GM19025 (cell line): ENCODE results near the gene INPP4A.

Experiments used
- ATAC-seq: cut with Tn5 transposase; IDR thresholded peaks from one replicate; pipeline ENCODE4 v1.9.1; 2021; ENCODE audit warnings: mild to moderate bottlenecking, low read depth, moderate library complexity; ENCODE audit not compliant: unreplicated experiment

Gene INPP4A

GRCh38 chr2:98472961-98473746, 28.5 kb downstream of the INPP4A start:
- no peak for ATAC-seq

DNA sequence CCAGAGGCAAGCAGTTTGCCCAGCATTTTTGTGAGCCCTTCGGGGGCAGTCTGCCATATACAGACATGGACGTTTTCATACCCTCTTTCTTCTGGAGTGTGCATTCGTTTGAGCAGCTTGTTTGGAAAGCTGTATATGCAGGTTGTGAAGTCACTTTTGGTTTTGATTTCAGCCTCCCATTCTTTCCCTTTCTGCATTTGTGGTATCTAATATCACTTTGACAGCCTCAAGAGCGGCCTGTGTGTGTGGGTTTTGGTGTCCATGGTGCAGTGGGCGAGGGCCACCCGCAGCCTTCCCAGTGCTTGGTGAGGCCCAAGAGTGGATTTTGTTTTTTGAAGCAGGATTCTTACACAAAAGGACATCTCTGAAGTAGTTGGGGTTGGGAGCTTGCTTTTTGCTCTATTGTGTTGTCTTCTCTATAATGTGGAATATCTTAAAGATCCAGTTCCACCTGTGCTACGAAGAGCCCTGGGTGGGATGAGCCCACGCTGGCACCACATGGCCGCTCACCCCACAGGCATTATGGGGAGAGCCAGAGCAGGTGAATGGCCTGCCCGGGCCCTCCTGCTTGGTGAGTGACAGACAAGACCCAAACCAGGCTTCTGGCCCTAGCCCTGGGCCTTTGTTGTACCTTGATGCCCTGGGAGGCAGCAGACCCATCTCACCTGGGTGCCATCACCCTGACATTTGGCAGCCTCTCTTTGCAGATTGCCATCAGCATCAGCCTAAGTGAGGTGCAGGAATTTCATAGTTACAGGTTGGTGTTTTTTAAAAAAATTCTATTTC, 29.5 kb downstream of the INPP4A start:
- ATAC-seq = peak; percentile 52

DNA sequence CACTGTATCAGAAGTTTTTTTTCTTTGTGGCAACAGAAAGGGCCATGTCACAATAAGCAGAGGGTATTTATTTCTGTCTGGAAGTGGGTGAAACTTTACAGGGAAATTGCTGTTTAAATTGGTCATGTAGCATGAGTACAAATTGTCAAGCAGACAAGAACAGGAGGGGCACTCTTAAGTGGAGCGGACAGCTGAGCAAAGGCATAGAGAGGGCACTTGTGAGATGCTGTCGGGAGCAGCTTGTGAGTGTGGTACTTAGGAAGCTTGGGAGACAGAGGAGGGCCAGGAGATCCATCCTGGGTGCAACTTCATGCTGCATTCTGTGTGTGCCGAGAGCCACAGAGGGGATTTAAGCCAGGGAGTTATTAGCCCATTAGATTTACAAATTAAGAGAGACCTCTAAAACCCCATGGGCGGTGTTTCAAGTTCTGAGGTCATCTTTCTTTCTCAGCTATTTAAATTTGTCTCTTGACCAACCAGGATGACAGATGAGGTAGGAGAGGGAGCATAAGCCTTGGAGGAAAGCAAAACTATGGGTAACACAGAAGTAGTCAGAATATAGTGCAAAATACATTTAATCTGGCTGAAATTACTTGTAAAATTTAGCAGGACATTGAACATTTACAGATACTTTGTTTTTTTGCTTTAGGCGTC, 30.4 kb downstream of the INPP4A start:
- ATAC-seq = no peak

DNA sequence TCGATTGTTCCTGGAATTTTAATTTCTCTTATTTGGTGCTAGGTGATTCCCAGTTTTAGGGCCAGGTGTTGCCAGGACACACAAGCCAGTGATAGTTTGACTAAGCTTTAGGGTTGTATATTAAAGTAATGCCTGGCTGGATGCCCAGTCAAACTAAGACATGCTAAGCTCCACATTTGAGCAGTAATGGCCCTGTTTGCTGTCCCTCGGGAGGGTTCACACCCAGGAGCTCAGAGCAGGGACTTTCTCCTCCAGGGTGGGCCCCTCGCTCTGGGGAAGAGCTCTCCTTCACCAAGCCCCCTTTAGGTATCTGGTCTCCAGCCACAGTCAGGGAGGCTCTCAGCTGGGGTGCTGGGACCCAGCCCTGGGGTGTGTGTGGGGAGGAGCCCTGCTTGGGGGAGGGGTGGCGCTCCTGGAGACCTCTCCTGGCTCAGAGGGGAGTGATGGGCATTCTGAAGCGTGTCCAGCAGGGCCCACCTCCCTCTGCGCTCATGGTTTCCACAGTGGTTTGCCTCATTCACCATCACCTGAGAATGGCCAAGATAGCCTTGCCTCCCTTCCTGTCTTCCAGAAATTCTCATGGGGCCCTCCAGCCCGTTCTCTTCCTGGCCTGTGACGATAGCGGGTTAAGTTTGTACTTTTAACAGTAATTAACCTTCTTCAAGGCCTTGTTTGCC, 31.7 kb downstream of the INPP4A start:
- ATAC-seq = peak; percentile 37

DNA sequence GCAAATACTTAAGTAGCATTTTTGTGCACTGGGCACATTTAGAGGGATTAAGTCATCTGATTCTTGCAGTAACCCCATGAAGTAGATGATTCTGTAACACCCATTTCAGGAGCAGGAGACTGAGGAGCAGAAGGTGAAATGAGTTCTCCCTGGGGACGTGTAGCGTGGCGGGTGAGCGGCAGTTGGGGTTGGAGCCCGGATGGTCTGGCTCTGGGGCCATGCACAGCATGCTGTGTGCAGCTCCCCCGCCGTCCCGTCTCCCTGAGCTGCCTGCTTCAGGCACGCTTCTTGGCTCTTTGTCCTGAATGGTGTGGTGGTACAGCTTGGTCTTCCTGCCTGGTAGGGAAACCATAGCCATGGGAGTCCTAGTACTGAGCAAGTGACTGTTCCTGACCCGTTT, 32.4 kb downstream of the INPP4A start:
- no peak for ATAC-seq

DNA sequence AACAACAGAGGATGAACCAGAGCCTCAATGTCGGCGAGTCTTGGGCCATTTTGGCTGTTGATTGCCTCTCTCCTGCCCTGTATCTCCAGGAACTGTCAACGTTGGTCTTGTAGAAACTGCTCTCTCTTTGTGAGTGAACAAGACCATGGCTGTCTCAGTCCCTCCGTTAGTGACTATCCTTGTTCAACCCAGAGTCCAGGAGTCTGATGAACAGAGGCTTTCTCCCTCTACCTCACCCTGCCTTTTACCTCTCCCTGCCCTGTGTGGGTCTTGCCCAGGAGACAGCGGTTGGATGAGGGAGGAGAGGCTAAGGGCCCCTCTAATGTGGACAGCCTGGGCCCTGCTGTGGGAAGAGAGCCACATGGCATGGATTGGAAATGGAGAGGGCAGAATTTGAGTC, 32.8 kb downstream of the INPP4A start:
- ATAC-seq = no peak

- ATAC-seq = no peak
These were observed 33.5 kb downstream of the INPP4A start for GRCh38 chr2:98478088-98478551.

- no peak for ATAC-seq
These were observed 34.2 kb downstream of the INPP4A start for GRCh38 chr2:98478907-98479306.

DNA sequence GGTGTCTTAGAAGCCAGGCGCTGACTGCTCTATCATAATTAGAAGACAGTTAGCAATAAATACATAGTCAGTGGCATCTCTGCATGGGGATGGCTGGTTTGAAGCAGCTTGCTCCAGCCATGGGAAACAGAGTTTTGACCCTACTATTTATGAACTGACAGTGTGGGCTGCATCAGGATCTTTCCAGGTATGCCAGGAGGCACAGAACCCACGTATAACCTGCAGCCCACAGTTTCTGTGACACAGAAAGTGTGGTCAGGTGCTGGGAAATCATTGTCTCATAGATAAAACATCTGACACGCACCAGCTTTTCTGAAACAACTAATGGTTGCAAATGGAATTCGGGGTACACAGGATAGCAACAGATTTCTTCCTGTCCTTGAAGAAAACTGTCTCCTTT, 34.7 kb downstream of the INPP4A start:
- no peak for ATAC-seq

DNA sequence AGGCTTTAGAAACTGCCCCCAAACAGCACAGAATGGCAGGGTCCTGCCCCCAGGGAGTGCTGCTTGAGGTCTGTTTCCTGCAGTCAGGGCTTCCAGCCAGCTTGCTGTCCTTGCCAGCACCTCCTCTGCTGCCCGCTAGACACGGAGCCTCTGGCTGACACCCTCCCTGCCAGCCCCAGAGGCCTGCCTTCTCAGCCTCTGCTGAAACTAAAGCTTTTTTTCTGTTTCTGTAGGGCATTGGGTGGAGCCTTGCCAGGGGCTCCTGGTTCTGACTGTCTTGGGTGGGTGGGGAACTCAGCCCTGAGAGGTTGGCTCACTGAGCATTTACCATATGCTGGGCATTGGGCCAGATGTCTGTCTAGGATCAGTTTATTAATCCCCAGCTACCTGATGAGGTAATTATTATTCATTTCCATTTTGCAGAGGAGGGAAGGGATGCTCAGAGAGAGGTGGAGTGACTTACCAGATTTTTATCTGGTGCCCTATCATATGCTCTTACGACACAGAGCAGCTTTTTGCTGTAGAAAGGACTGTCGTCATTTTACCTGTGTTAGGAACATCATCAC, 35.4 kb downstream of the INPP4A start:
- peak; percentile 35 for ATAC-seq

DNA sequence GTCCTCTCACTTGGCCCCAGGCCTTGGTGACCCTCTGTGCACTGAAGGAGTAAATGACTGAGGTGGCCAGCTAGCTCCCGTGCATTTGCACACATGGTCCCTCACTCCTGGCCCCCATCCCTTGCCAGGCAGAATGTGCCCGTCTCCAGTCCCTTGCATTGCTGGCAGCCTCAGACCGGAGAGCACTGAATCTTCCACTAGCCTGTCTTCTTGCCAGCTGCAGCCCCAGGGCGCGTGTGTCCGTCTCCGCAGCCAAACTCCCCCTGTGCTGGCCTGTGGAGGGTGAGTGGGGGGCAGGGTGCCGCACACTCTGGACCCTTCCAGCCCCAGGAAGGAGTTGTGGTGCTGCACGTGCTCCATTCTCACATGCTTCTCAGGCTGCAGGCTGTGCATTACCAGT, 35.9 kb downstream of the INPP4A start:
- no peak for ATAC-seq

GRCh38 chr2:98482362-98482761, 37.7 kb downstream of the INPP4A start:
- no peak for ATAC-seq

DNA sequence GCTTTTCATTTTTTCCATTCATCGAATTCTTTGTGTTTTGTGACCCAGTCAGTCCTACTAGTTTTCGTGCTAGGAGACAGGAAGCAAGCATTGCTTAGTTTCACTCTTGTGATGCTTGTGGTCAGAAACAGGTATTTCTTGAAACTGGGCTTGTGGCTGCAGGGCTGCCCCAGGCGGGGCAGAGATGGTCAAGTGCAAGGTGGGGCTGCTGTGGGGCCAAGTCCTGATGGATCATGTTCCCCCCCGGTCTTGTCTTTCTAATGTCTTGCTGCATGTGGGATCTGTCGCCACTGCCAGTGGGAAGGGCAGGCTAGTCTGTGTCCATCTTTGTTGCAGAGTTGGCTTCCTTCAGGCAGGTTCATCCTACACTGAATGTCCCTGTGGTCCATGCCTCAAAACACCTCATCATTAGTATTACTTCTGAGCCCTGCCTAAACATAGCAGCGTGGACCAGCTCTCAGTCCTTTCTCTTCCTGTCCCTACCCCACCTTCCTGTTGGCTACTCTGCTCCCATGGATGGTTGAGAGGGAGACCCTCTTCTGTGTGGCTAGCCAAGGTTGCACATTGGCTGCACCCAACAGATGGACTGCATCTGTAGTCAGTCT, 38.7 kb downstream of the INPP4A start:
- ATAC-seq = peak; percentile 58

- ATAC-seq = no peak
These were observed 39.5 kb downstream of the INPP4A start for GRCh38 chr2:98484121-98484557.

- ATAC-seq = no peak
These were observed 40.2 kb downstream of the INPP4A start for GRCh38 chr2:98484652-98485452.

DNA sequence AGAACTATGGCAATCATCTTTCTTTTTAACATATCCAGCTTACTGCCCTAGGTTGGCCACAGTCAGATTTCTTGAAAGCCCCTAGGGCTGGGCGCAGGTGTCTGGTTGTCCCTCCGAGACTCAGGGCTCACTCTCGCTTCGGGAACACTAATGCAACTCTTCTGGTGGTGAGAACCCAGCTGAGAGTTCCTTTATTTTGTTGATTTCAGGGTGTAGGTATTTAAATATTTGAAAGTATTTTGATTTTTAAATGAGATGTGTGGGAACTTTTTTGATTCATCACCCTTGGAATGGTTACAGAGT, 40.7 kb downstream of the INPP4A start:
- no peak for ATAC-seq

DNA sequence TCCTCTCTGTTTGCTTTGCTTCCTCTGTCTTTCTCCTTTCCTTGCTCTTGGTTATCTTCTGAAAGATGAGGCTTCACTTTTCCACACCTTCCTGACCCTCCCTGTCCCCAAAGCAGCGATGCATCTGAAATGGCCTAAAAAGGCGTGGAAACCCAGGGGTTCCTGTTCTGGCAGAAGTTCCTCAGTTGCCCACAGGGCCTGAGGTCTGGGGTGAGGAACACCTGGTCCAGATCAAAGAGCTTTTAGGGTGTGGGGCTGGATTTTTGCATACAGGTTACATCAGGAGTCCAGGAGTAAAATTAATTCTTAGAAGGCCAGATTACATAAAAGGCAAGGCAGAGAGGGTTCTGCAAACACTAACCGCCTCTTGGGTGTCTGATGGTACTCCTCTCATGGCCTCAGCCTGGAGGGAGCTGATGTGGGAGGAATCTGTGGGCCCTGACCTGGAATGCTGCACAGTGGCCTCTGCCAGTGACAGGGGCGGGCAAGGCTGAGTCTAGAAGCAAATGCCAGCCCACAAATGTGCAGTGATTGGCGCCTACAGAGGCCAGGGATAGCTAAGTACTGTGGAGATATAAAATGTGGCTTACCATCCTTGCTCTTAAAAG, 41.8 kb downstream of the INPP4A start:
- ATAC-seq = no peak

DNA sequence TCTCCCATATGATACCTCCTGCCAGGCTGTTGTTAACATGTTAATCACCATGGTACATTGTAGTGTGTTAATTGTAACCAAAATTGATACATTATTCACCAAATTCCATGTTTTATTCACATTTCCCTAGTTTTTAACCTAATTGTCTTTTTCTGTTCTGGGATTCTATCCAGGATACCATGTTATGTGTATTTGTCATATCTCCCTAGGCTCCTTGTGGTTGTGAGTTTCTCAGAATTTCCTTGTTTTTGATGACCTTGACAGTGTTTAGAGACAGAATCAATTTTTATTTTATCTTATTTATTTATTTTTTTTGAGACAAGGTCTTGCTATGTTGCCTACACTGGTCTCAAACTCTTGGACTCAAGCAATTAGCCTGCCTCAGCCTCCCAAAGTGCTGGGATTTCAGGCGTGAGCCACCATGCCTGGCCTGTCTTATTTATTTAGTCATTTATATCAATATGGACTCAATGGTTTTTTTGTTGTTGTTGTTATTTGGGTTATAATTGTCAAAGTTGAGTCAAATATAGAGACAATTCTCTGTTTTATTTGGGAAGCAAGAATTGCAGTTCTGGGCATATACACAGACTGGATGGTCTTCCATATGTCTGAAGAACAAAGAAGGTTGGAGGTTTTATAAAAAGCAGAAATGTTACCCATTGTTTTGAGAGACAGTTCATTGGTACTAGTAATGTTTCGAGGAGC, 42.6 kb downstream of the INPP4A start:
- no peak for ATAC-seq
